Measurements from ENCODE around the gene PIK3CD. TPM values are rescaled to one million over a fixed set of nuclear protein-coding genes. Genes with fewer than 3 reads are reported as not detected.

PIK3CD gene
- 59.4 and 73.9 TPM in 2 replicates for total RNA-seq (2014; rRNA removed; shearing (Covaris generic))

GRCh38 chr1:9651565-9652378, at the start of gene PIK3CD:
PIK3CD (plus strand) TSS chr1:9651731; CDS start chr1:9710456, 58,725 bp downstream.
- no peak for DNase-seq (ENCODE audit: low spot score)
- in situ Hi-C loops (cut with HindIII; ENCODE audit: low sequenced_read_pairs): loop anchor here (25.0 kb wide), 1 partner anchor 136 kb away; no protein-coding TSS in a partner anchor

DNA sequence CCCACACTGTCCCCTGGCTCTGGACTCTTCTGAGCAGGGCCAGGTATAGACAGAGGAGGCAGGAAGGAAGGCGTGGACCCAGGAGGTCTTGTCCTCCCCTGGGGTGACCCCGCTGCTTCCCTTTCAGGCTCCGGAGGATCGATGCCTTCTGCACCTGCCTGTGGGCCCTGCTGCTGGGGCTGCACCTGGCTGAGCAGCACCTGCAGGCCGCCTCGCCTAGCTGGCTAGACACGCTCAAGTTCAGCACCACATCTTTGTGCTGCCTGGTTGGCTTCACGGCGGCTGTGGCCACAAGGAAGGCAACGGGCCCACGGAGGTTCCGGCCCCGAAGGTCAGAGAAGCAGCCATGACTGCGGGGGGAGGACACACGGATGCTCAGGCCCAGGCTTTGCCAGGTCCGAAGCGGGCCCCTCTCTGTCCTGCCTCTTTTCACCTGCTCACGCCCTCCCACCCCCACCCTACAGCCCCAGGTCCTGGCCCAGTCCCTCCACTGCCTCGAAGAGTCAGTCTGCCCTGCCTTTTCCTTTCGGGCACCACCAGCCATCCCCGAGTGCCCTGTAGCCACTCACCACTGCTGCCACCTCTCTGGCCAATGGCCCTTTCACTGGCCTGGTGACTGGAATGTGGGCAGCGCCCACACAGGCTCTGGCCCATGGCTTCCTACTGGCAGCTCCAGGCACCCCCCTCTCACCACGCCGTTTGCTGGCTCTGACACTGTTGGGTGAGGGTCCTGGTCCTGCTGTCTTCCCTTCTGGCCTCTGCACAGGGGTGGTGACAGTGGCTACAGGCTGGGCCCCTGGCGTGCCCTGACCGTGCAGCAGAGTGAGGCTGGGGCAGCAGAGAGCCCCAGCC, 49.4 kb upstream of the PIK3CD start:
- no peak for DNase-seq (ENCODE audit: low spot score)
- in situ Hi-C loops (cut with HindIII; ENCODE audit: low sequenced_read_pairs): no loop called here

DNA sequence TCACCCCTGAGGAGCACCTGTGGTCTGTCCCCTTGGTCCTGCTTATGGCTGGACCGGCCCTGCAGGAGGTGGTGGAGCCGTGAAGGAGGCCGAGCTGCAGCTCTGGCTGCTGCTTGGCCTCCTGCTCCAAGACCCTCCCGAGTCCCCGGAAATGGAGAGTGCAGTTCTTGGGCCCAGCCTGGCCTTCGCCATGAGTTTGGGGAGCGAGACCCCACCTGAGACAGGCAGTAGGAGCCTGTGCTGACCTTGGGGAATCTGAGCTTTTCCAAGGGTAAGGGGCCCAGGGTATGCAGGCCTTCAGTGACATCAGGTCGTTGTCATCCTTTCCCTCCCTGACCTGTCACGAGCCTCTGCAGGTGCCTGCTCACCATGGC, 48.8 kb upstream of the PIK3CD start:
- in situ Hi-C loops (cut with HindIII; ENCODE audit: low sequenced_read_pairs): no loop called here
- DNase-seq (ENCODE audit: low spot score): no peak

- DNase-seq (ENCODE audit: low spot score): no peak
- in situ Hi-C loops (cut with HindIII; ENCODE audit: low sequenced_read_pairs): no loop called here
Observed at GRCh38 chr1:9603307-9603706, 48.2 kb upstream of the PIK3CD start.

DNA sequence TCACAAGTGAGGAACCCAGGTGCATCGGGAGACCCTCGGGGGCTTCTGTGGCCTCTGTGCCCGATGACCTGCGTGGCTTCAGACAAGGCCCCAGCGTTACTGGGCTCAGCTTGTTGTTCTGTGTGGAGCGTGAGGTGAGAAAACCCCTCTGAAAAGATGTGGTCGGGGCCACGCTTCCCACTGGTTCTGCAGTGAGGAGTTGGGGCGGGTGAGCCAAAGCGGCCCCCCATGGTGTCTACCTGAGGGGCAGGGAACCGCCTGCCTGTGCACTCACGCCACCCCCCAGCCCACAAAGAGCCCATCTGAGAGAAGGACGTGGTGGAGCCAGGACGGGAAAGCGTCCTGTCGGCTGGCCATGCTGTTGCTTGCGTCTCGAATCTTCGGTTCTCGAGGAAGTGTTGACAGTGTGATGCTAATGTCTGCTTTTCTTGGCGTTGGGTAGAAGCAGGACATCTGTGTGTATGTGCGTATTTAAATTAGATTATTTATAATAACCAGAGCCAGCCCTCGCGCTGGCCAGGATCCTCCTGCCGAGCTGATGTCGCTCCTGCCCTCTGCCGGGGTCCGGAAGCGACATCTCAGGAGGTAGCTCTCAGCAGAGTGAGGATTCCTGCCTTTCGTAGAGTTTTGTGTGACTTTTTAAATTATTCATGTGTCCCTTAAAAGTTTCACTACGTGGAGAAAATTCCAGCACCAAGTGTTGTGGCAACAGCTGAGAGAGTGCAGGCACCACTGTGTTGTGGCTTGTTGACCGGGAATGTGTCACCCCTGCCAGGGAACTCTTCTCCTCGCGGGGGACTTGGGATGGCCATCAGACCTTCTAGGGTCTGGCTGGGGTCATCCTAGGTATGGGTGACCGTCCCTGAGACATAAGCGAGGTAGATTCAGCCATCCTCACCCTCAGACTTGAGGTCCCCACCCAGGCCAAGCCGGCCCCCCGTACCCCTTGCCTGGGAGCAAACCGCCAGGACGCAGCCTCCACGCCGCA, 47.5 kb upstream of the PIK3CD start:
- in situ Hi-C loops (cut with HindIII; ENCODE audit: low sequenced_read_pairs): no loop called here
- no peak for DNase-seq (ENCODE audit: low spot score)

DNA sequence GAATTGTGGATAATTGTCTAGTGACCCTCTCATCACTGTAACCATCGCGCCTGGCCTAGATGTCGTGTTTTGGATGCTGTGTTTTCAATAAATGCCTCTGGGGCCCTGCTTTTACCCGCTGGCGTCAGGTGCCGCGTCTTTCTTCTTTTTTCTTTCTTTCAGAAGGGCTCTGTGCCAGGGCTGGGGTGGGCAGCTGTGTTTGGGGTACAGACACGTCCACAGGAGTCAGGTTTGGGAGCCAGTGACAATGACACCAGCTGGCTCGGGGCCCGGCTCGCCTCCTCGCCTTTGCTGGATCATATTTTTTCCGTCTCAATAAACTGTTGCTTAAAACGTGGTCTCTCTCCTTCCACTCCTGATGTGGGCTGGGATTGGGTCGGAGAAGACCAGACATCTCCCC, 46.7 kb upstream of the PIK3CD start:
- in situ Hi-C loops (cut with HindIII; ENCODE audit: low sequenced_read_pairs): no loop called here

DNA sequence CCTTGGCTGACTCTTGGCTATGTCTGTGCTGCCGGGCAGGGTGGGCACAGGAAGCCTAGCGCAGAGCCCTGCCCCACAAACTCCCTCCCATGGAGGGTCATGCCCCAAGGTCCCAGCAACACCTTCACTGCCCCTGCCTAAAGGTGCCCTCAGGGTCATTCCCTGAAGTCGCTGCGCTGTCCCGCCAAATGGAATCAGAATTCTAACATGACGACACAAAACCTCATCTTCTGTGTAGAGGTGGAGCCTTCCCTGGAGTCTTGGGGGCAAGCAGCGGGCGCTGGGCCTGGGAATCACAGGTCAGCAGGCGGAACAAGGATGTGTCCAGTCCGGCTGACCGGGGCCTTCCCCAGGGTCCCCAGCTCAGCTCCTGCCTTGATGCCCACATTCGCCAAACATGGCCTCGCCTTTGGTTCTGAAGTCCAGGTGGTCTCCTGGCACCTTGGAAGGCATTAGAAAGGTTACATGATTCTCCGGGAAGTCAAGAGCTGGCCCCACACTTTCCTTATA, 45.5 kb upstream of the PIK3CD start:
- no peak for DNase-seq (ENCODE audit: low spot score)
- in situ Hi-C loops (cut with HindIII; ENCODE audit: low sequenced_read_pairs): no loop called here

More for the DNA sequence above, 46.7 kb upstream of the PIK3CD start:
- DNase-seq (ENCODE audit: low spot score): no peak

- in situ Hi-C loops (cut with HindIII; ENCODE audit: low sequenced_read_pairs): no loop called here
- DNase-seq (ENCODE audit: low spot score): no peak
Observed at GRCh38 chr1:9606458-9606857, 45.1 kb upstream of the PIK3CD start.

DNA sequence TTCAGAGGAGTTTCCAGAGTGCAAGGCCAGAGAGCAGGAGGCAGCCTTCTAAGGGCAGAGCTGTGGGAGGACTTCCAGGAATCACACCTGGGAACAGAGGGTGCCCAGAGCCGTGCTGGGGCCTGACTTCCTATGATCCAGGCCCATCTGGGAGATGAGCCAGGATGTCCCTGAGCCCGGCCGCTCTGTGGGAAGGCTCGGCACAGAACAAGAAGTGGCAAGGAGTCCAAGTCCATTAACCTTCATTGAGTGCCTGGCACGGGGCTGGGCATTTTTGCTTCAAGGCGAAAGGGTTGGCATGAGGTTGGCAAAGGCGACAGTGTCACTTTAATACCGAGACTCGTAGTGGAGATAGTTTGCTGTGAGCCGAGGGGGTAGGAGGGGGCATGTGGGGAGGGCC, 44.6 kb upstream of the PIK3CD start:
- peak; percentile 90 for DNase-seq (ENCODE audit: low spot score)
- in situ Hi-C loops (cut with HindIII; ENCODE audit: low sequenced_read_pairs): no loop called here

- no peak for DNase-seq (ENCODE audit: low spot score)
- in situ Hi-C loops (cut with HindIII; ENCODE audit: low sequenced_read_pairs): no loop called here
Observed at GRCh38 chr1:9607352-9607751, 44.2 kb upstream of the PIK3CD start.

GRCh38 chr1:9609998-9610397, 41.5 kb upstream of the PIK3CD start:
- in situ Hi-C loops (cut with HindIII; ENCODE audit: low sequenced_read_pairs): no loop called here
- no peak for DNase-seq (ENCODE audit: low spot score)

DNA sequence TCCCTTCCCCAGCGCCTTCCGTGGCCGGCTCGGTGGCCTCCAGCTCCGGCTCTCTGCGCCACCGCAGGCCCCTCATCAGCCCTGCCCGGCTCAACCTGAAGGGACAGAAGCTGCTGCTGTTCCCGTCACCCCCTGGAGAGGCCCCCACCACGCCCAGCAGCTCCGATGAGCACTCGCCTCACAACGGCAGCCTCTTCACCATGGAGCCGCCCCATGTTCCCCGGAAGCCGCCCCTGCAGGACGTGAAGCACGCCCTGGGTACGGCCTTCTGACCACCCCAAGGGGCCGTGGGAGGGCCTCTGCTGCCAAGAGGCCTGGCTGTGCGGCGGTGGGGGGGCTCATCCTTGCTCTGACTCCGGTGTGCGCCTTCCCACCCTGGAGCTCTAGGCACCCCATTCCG, 41.0 kb upstream of the PIK3CD start:
- DNase-seq (ENCODE audit: low spot score): no peak
- in situ Hi-C loops (cut with HindIII; ENCODE audit: low sequenced_read_pairs): no loop called here

DNA sequence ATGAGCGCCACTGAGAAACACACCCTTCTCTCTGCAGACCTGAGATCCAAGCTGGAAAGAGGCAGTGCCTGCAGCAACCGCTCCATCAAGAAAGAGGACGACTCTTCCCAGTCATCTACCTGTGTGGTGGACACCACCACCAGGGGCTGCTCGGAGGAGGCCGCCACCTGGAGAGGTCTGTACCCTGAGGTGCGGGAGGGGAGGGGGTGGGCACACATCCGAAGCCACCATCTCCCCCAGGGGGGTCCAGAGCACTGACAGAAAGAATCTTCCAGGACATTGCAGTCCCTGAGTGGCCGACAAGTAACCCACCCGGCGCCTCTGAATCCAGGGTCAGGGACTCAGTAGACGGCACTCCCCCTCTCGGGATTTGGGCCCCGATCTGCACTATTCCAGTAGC, 39.8 kb upstream of the PIK3CD start:
- in situ Hi-C loops (cut with HindIII; ENCODE audit: low sequenced_read_pairs): no loop called here
- DNase-seq (ENCODE audit: low spot score): no peak

- no peak for DNase-seq (ENCODE audit: low spot score)
- in situ Hi-C loops (cut with HindIII; ENCODE audit: low sequenced_read_pairs): no loop called here
Observed at GRCh38 chr1:9612162-9612845, 39.2 kb upstream of the PIK3CD start.

DNA sequence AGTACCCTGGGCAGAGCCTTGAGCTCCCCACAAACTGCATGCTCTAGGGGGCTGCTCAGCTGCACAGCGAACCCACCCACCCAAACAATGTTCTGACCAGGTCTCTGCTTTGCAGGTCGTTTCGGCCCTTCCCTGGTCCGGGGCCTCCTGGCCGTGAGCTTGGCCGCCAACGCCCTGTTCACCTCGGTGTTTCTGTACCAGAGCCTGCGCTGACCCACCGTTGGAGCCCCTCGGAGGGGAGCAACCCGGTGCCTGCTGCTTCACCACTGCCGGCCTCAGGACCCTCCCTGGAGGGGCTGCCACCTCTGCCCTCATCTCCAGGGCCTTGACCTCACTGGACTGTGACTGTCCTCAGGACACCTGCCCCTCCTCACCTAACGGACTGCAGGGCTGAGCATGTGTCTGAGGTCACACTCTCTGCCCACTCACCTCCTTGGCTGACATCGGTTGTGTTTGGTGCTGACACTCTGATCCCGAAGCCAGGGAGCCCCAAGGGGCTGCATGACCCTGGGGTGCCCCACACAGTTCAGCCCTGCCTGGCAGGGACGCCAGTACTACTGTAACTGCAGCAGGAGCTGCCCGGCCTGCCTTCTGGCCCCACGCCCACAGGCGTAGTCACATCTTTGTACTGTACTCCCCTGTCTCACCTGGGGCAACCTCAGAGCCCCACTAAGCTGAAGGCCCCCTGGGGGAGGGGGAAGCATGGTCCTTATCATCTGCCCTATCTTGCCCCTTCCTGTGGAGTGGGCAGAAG, 38.5 kb upstream of the PIK3CD start:
- no peak for DNase-seq (ENCODE audit: low spot score)
- in situ Hi-C loops (cut with HindIII; ENCODE audit: low sequenced_read_pairs): no loop called here

DNA sequence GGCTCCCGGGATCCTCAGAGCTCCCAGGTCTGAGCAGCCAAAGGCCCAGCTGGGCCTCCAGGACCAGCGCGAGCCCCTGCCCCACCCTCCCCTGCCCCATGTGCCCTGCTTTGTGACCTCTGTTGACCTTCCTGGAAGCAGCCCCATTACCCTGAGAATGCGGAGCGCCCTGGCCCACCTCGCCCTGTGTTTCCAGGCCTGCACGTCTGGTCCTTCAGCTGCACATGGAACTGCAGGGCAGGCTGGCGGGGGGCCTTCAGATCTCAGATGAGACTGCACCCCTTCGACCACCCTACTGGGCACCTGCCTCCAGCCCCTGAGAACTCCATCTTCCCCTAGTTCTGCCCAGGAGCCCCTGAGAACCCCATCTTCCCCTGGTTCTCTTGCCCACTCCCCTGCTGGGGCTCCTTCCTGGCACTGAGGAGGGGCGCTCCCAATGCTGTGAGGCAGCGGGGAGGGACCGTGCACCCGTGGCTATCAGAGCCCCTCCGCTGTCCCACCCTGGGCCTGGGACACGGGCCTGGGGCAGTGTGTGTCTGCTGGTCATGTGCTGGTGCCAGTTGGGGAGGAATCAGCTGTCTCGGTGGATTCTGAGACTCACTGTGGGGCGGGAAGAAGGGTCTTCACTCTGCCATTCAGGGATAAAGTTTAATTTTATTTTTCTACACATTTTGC, 37.8 kb upstream of the PIK3CD start:
- no peak for DNase-seq (ENCODE audit: low spot score)
- in situ Hi-C loops (cut with HindIII; ENCODE audit: low sequenced_read_pairs): no loop called here

DNA sequence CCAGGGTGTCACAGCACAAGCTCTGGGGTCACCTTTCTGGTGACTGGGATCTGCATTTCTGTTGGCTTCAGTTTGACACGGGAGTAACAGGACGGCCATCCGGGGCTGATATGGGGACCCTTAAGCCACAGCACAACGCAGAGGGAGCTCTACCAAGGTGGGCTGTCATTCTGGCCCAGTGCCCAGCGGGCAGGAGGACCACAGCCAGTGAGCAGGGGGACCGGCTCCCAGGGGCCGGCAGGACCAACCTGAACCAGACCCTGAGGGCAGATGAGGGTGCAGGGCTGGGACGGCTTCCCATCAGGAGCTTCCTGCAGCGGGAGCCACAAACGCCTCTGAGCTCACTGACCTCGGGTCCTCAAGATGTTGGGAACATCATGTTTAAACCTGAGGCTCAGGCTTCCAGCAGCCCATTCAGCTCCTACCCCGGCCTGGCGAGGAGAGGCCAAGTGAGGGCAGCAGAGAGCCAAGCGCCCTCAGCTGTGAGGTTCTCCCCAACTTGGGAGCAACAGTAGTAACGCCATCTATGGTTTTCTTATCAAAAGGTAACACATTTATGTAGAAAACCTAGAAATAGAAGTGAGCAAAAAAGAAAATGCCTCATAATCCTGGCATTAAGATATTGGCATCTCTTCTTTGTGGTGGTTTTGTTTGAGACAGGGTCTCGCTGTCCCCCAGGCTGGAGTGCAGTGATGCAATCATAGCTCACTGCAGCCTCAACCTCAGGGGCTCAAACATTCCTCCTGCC, 36.0 kb upstream of the PIK3CD start:
- DNase-seq (ENCODE audit: low spot score): peak; percentile 62
- in situ Hi-C loops (cut with HindIII; ENCODE audit: low sequenced_read_pairs): no loop called here
